Ovary (tissue), 9 donors: Measurements from ENCODE around the gene EXD3. TPM values are rescaled to one million over a fixed set of nuclear protein-coding genes. Genes with fewer than 3 reads are reported as not detected.

Experiments used
- DNase-seq, 5 donors: peaks; one replicate each; pipeline ENCODE4 v3.0.0-alpha.2; 2019 to 2020
- H3K27ac ChIP-seq, 2 donors: fragments of 200-600 bp; one replicate each; pipeline versions ENCODE4 v1.5.1 to v1.8.0; 2019 to 2022
- H3K27me3 ChIP-seq: fragments of 200-600 bp; one replicate; pipeline ENCODE4 v1.8.0; 2022
- H3K36me3 ChIP-seq: fragments of 200-600 bp; sonication (generic); one replicate; pipeline ENCODE4 v1.5.1; 2019
- H3K4me1 ChIP-seq: one replicate; pipeline ENCODE4 v1.8.1; 2013; ENCODE audit warnings: mild to moderate bottlenecking, moderate library complexity; ENCODE audit not compliant: insufficient read depth
- H3K4me3 ChIP-seq: fragments of 200-600 bp; sonication (generic); one replicate; pipeline ENCODE4 v1.5.1; 2017
- H3K9me3 ChIP-seq, 2 donors: fragments of 200-600 bp in 1 of 2; sonication (generic) in 1 of 2; one replicate each; pipeline versions ENCODE4 v1.5.1 to v1.8.1; 2013 to 2019; ENCODE audit warnings: mild to moderate bottlenecking in 1 of 2, moderate library complexity in 1 of 2
- CTCF ChIP-seq, 3 donors: fragments of 450-650 bp in 2 of 3; fragments of 200-600 bp in 1 of 3; IDR thresholded peaks; one replicate each; pipeline versions ENCODE4 v1.5.1 to v1.8.0; 2016 to 2022; ENCODE audit warnings: antibody characterized with exemption in 3 of 3, mild to moderate bottlenecking in 1 of 3
- EP300 ChIP-seq: sonication (generic); formaldehyde crosslinking; IDR thresholded peaks from one replicate; pipeline ENCODE4 v1.6.1; 2017; ENCODE audit warnings: antibody characterized with exemption
- POLR2A ChIP-seq: fragments of 450-650 bp; IDR thresholded peaks from one replicate; pipeline ENCODE4 v1.6.1; 2017; ENCODE audit warnings: antibody characterized with exemption, mild to moderate bottlenecking, moderate library complexity
- WGBS, 3 donors: extraction: QIAGEN DNeasy Blood & Tissue Kit in 1 of 3; methylation state at CpG; one replicate each; pipeline versions ENCODE4 v1.1.5 to v1.1.7; 2013 to 2017; 5-methylcytosine and 5-hydroxymethylcytosine counted together
- intact Hi-C, 4 donors: fragments of 100-400 bp; cut with DNase I; formaldehyde crosslinking; loops; one replicate each; pipeline versions ENCODE4 v1.11.0 to v1.15.1; 2022 to 2023
- polyA plus RNA-seq, 2 donors: library from polyadenylated mRNA; stranded (reverse); fragments of 200-250 nt in 1 of 2; fragments of 350-450 nt in 1 of 2; fragmentation: Illumina TruSeq in 1 of 2; extraction: RNeasy Lipid Tissue Mini Kit (QIAGEN cat#74804) in 1 of 2; gene quantifications; one replicate each; pipeline ENCODE4 v1.2.3, GENCODE V29; 2013 to 2014
- total RNA-seq, 7 donors: library from RNA; depleted of rRNA in 2 of 7; stranded (reverse); fragments of >200 nt in 2 of 7; fragmentation: NEBNext Ultra II Directional in 3 of 7; extraction: Animal tissue kit (Norgen Biotek cat#: 25700) in 3 of 7; gene quantifications; one replicate each; pipeline versions ENCODE4 v1.1.0 to v1.2.4, GENCODE V29; 2016 to 2023
- donor health status: DM: no; HTN: no; CAD: no; lungs with moderate emphysema.
- donor health status: DM: no; HTN: no; CAD: no.
- donor health status: Bipolar disorder and iron deficiency.
- donor health status: DM: yes; HTN: yes; CAD: no.
- donor health status: DM: no; HTN: no; CAD: no.
- donor health status: DM: yes; HTN: yes; CAD: no.

The EXD3 gene
- total and polyA plus RNA-seq, 9 donors = 1.0 to 30.6 (median 23.4) TPM

DNA sequence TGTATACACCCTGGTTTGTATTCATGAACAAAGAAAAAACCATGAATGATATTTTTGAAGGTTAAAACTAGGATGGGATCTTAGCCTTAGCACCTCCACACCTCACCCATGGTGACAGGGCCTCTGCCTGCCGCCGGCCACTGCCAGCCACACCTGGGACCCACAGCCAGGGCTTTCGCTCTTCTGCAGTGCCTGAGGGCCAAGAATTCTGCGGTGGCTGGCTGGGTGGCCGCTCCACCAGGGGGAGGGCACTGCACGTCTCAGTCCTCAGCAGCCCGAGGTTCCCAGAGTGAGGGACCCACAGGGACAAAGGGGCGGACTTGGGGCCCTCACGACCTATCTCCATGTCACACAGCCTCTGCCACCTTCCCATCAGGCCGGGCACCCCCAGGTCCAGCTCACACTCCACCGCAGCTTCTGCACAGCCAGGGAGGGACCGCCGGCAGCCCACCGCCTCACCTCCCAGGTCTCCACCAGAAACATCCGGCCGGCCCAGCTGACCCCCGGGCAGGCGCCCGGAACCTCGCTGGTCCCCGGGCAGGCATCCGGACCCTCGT lies 6.9 kb downstream of the EXD3 start:
- H3K27ac ChIP-seq = no peak overlapping the region
- H3K4me3 ChIP-seq = no peak overlapping the region
- no peaks in the 10 kb centered on the region for H3K9me3 ChIP-seq
- H3K27me3 ChIP-seq = no peaks in the 10 kb centered on the region
- no peak for DNase-seq
- H3K36me3 ChIP-seq = no peaks in the 10 kb centered on the region
- peaks cover 14% of the 10 kb centered on the region for H3K4me1 ChIP-seq
- TF ChIP-seq EP300 (no peak), POLR2A (no peak), CTCF (IDR thresholded peaks at IDR 0.05) (no peak)
- intact Hi-C loops = no loop called here
- 93 to 96% (median 96%) methylated on average over 23 of the region's 23 CpGs for WGBS, 3 donors

DNA sequence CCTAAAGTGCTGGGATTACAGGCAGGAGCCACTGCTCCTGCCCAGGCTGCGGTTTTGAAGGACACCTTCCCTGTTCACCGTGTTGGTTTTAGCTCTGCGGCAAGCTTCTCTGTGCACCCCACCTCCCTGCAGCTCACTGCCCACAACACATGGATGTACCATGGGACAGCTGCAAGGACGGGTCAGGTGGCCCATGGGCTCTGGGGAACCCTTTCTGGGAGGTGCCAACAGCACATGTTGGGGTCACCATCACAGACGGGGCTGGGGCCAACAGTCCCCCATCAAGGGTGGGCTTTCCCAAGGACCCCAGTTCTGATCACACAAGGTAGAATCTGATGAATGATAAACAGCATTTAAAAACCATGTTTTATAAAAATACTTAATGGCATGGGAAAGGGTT lies 7.5 kb downstream of the EXD3 start:
- H3K36me3 ChIP-seq = no peaks in the 10 kb centered on the region
- 85 to 98% (median 85%) methylated on average over 5 of the region's 5 CpGs for WGBS, 3 donors
- intact Hi-C loops = no loop called here

GRCh38 chr9:137412431-137412830 lies 10.5 kb downstream of the EXD3 start:
- TF ChIP-seq POLR2A (no peak), CTCF (IDR thresholded peaks at IDR 0.05) (no peak), EP300 (no peak)
- peak in 1 of 5 donors; percentile 38 for DNase-seq
- no peaks in the 10 kb centered on the region for H3K36me3 ChIP-seq
- no peak overlapping the region for H3K27ac ChIP-seq
- no peaks in the 10 kb centered on the region for H3K27me3 ChIP-seq
- H3K9me3 ChIP-seq = no peaks in the 10 kb centered on the region
- 57 to 63% (median 59%) methylated on average over 10 of the region's 10 CpGs for WGBS, 3 donors
- peaks cover 18% of the 10 kb centered on the region for H3K4me1 ChIP-seq
- intact Hi-C loops = no loop called here
- no peak overlapping the region for H3K4me3 ChIP-seq

More for the DNA sequence above, 7.5 kb downstream of the EXD3 start:
- peaks cover 14% of the 10 kb centered on the region for H3K4me1 ChIP-seq
- no peak for TF ChIP-seq EP300
- no peak for TF ChIP-seq POLR2A
- TF ChIP-seq CTCF (IDR thresholded peaks at IDR 0.05) = no peak
- no peaks in the 10 kb centered on the region for H3K9me3 ChIP-seq
- DNase-seq = no peak
- H3K4me3 ChIP-seq = no peak overlapping the region
- no peaks in the 10 kb centered on the region for H3K27me3 ChIP-seq
- no peak overlapping the region for H3K27ac ChIP-seq

GRCh38 chr9:137411645-137412380 lies 11.1 kb downstream of the EXD3 start:
- Histone ChIP-seq H3K4me3 (no peak overlapping the region), H3K9me3 (no peaks in the 10 kb centered on the region), H3K4me1 (peaks cover 18% of the 10 kb centered on the region), H3K27me3 (no peaks in the 10 kb centered on the region), H3K36me3 (no peaks in the 10 kb centered on the region), H3K27ac (peak overlapping the region; percentile 23 to 53)
- peak; percentile 86 to 88 (median 87) for DNase-seq
- intact Hi-C loops = no loop called here
- TF ChIP-seq POLR2A (no peak), CTCF (IDR thresholded peaks at IDR 0.05) (no peak), EP300 (no peak)
- WGBS, 3 donors = 10 to 20% (median 11%) methylated on average over 25 to 30 of the region's 30 CpGs
